Keratinocyte (primary cell): ENCODE data around the gene COA5.

Experiments used
- EZH2 ChIP-seq: IDR thresholded peaks from one replicate; pipeline ENCODE4 v1.6.1; 2012; ENCODE audit warnings: inconsistent platforms, mild to moderate bottlenecking, low read length, moderate library complexity
- TF ChIP-seq, protein P1 (sequence below), 3 experiments: IDR thresholded peaks in 1 of 3; conservative IDR thresholded peaks in 1 of 3; optimal IDR thresholded peaks in 1 of 3; 2 replicates in 2 of 3; 3 replicates in 1 of 3; pipeline versions ENCODE3 to v1.5.1; 2011; ENCODE audit warnings: low read length in 3 of 3, mild to moderate bottlenecking in 3 of 3, moderate library complexity in 2 of 3, control low read depth in 1 of 3, inconsistent platforms in 1 of 3; ENCODE audit not compliant: insufficient read depth in 2 of 3; ENCODE audit errors: extremely low read depth in 1 of 3

DNA sequence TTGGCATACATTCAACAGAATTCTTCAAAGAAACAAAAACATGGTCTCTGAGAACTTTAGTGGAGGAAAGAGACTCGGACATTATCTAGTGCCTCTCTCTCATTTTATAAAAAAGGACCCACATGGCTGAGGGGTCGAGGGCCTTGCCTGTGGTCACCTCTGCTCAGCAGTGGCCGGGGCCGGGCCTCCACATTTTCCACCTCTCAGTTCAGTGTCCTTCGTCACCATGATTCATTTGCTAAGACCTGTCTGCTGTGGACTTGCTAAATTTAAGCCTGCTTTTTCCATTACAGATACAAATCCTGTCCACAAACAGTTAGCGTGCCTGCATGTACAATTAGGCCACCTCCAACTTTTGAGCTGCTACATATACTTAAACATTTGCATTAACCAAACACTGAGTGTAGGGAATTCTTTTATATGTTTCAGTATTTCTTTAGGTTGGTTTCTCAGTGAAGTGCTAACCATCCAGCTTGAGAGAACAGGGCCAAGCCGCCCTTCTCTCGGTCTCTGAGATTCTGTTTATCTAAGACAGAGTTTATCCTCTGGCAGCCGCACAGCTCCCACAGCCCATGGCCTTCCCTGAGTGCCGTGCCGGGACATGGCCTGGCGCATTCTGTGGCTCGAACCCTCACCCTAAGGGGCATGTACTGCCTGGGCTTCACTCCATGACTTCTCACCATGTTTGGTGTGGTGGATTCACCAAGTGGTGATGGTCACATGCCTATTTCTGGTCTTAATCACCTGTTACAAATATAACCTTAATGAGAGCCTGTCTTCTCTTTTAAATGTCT is 46.2 kb downstream of the COA5 start:
- TF ChIP-seq EZH2: no peak
- TF ChIP-seq, protein P1, sequence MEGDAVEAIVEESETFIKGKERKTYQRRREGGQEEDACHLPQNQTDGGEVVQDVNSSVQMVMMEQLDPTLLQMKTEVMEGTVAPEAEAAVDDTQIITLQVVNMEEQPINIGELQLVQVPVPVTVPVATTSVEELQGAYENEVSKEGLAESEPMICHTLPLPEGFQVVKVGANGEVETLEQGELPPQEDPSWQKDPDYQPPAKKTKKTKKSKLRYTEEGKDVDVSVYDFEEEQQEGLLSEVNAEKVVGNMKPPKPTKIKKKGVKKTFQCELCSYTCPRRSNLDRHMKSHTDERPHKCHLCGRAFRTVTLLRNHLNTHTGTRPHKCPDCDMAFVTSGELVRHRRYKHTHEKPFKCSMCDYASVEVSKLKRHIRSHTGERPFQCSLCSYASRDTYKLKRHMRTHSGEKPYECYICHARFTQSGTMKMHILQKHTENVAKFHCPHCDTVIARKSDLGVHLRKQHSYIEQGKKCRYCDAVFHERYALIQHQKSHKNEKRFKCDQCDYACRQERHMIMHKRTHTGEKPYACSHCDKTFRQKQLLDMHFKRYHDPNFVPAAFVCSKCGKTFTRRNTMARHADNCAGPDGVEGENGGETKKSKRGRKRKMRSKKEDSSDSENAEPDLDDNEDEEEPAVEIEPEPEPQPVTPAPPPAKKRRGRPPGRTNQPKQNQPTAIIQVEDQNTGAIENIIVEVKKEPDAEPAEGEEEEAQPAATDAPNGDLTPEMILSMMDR (optimal IDR thresholded peaks at IDR 0.05 in 1 of 3, IDR thresholded peaks at IDR 0.05 in 1 of 3, conservative IDR thresholded peaks at IDR 0.05 in 1 of 3; ENCODE audit: extremely low read depth in 1 of 3, insufficient read depth in 2 of 3, low read length in 3 of 3): no peak
